ENCODE data around the gene GJB2.

GRCh38 chr13:20150561-20150960 is 42.2 kb downstream of the GJB2 start:
- TF ChIP-seq ZNF274 (IDR thresholded peaks at IDR 0.05; ENCODE audit: low read depth, low read length) (no peak), YY1 (IDR thresholded peaks at IDR 0.05; ENCODE audit: insufficient read depth, insufficient read length) (no peak), SUZ12 (IDR thresholded peaks at IDR 0.05; ENCODE audit: extremely low read depth, insufficient read depth, insufficient read length) (no peak)
